ENCODE measurements around the gene NIM1K. TPM values are rescaled to one million over a fixed set of nuclear protein-coding genes. Genes with fewer than 3 reads are reported as not detected.
"Not testable (repeated sequence)": the region's sequence is repeated elsewhere in the genome, so short reads cannot be mapped to it uniquely, and the experiment has no call there.

Gene NIM1K
- polyA plus RNA-seq, 2 donors: 0.12 to 0.21 TPM

- Histone ChIP-seq H3K9me3 (ENCODE audit: control insufficient read depth in 2 of 2, insufficient read depth in 1 of 2, low read depth in 1 of 2, low read length in 1 of 2) (no peaks in the 10 kb centered on the region), H3K36me3 (ENCODE audit: control insufficient read depth in 2 of 2, insufficient read depth in 2 of 2, low read length in 1 of 2) (peaks cover 2 to 7% of the 10 kb centered on the region in 2 donors), H3K4me3 (ENCODE audit: low read depth in 1 of 2, low read length in 2 of 2) (no peak overlapping the region), H3K4me1 (ENCODE audit: control insufficient read depth in 2 of 2, insufficient read depth in 2 of 2, low read length in 1 of 2) (no peaks in the 10 kb centered on the region), H3K27ac (ENCODE audit: low read depth in 2 of 2, low read length in 1 of 2) (no peak overlapping the region), H3K27me3 (ENCODE audit: control insufficient read depth in 1 of 2, insufficient read depth in 2 of 2, low read length in 2 of 2) (no peaks in the 10 kb centered on the region)
- 93 to 97% methylated on average over 7 of the region's 7 CpGs for WGBS, 2 donors
Observed at GRCh38 chr5:43174586-43174985, 17.4 kb upstream of the NIM1K start.

GRCh38 chr5:43179836-43180235, 12.2 kb upstream of the NIM1K start:
- peaks cover 0 to under 1% of the 10 kb centered on the region in 2 donors for H3K36me3 ChIP-seq (ENCODE audit: control insufficient read depth in 2 of 2, insufficient read depth in 2 of 2, low read length in 1 of 2)
- no peaks in the 10 kb centered on the region for H3K4me1 ChIP-seq (ENCODE audit: control insufficient read depth in 2 of 2, insufficient read depth in 2 of 2, low read length in 1 of 2)
- WGBS, 2 donors: 88 to 92% methylated on average over 7 of the region's 7 CpGs

GRCh38 chr5:43182421-43182820, 9.6 kb upstream of the NIM1K start:
- 96 to 99% methylated on average over 10 of the region's 10 CpGs for WGBS, 2 donors
- Histone ChIP-seq H3K9me3 (ENCODE audit: control insufficient read depth in 2 of 2, insufficient read depth in 1 of 2, low read depth in 1 of 2, low read length in 1 of 2) (no peaks in the 10 kb centered on the region), H3K4me3 (ENCODE audit: low read depth in 1 of 2, low read length in 2 of 2) (no peak overlapping the region), H3K27me3 (ENCODE audit: control insufficient read depth in 1 of 2, insufficient read depth in 2 of 2, low read length in 2 of 2) (no peaks in the 10 kb centered on the region), H3K27ac (ENCODE audit: low read depth in 2 of 2, low read length in 1 of 2) (no peak overlapping the region), H3K4me1 (ENCODE audit: control insufficient read depth in 2 of 2, insufficient read depth in 2 of 2, low read length in 1 of 2) (no peaks in the 10 kb centered on the region), H3K36me3 (ENCODE audit: control insufficient read depth in 2 of 2, insufficient read depth in 2 of 2, low read length in 1 of 2) (no peaks in the 10 kb centered on the region)

More at GRCh38 chr5:43179836-43180235, 12.2 kb upstream of the NIM1K start:
- Histone ChIP-seq H3K27ac (ENCODE audit: low read depth in 2 of 2, low read length in 1 of 2) (no peak overlapping the region), H3K9me3 (ENCODE audit: control insufficient read depth in 2 of 2, insufficient read depth in 1 of 2, low read depth in 1 of 2, low read length in 1 of 2) (no peaks in the 10 kb centered on the region), H3K27me3 (ENCODE audit: control insufficient read depth in 1 of 2, insufficient read depth in 2 of 2, low read length in 2 of 2) (no peaks in the 10 kb centered on the region), H3K4me3 (ENCODE audit: low read depth in 1 of 2, low read length in 2 of 2) (no peak overlapping the region)

- H3K4me3 ChIP-seq (ENCODE audit: low read depth in 1 of 2, low read length in 2 of 2): not testable (repeated sequence)
Observed at GRCh38 chr5:43183101-43183500, 8.9 kb upstream of the NIM1K start.

DNA sequence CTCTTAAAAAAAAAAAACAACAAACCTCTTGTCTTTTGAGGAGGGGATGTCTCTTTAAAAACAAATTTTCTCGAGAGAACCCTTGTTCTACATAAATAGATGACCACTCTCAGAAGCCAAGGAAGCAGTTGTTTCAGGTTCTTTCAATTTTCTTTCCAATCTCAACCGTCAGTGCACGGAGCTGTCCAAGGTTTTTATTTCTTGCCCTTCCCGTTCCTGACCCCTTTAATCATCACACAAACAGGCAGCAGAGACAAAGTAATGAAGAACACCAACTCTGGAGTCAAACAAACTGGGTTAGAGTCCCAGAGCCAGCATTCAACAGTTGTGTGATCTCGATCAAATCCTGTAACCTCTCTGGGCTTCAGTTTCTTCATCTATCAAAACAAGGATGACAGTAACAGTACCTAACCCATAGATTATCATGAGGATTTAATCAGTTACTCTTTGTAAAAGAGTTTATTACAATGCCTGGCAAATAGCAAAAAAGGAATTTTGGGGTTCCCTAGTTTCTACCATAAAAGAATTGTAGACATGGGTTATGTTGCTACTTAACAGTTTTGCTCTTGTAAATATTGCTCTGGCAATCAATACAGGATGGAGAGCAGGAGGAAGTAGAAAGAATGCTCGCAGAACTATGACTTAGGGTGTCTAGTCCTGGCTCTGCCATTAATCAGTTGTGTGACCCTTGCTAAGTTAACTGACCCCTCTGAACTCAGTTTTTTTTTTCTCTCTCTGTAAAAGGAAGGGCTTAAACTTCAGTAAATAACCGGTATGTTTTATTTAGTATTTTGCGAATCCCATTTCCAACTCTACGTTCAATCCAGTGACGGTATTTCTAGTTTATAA, 1.0 kb upstream of the NIM1K start:
- WGBS, 2 donors: 29 to 38% methylated on average over 10 of the region's 10 CpGs
- H3K36me3 ChIP-seq (ENCODE audit: control insufficient read depth in 2 of 2, insufficient read depth in 2 of 2, low read length in 1 of 2): no peaks in the 10 kb centered on the region
- peaks cover 6 to 7% of the 10 kb centered on the region in 2 donors for H3K4me1 ChIP-seq (ENCODE audit: control insufficient read depth in 2 of 2, insufficient read depth in 2 of 2, low read length in 1 of 2)
- no peak overlapping the region for H3K27ac ChIP-seq (ENCODE audit: low read depth in 2 of 2, low read length in 1 of 2)
- H3K27me3 ChIP-seq (ENCODE audit: control insufficient read depth in 1 of 2, insufficient read depth in 2 of 2, low read length in 2 of 2): no peaks in the 10 kb centered on the region
- H3K4me3 ChIP-seq (ENCODE audit: low read depth in 1 of 2, low read length in 2 of 2): no peak overlapping the region
- H3K9me3 ChIP-seq (ENCODE audit: control insufficient read depth in 2 of 2, insufficient read depth in 1 of 2, low read depth in 1 of 2, low read length in 1 of 2): no peaks in the 10 kb centered on the region

More at GRCh38 chr5:43183101-43183500, 8.9 kb upstream of the NIM1K start:
- H3K27ac ChIP-seq (ENCODE audit: low read depth in 2 of 2, low read length in 1 of 2); H3K27me3 ChIP-seq (ENCODE audit: control insufficient read depth in 1 of 2, insufficient read depth in 2 of 2, low read length in 2 of 2); H3K4me1 ChIP-seq (ENCODE audit: control insufficient read depth in 2 of 2, insufficient read depth in 2 of 2, low read length in 1 of 2); H3K36me3 ChIP-seq (ENCODE audit: control insufficient read depth in 2 of 2, insufficient read depth in 2 of 2, low read length in 1 of 2); H3K9me3 ChIP-seq (ENCODE audit: control insufficient read depth in 2 of 2, insufficient read depth in 1 of 2, low read depth in 1 of 2, low read length in 1 of 2): not testable (repeated sequence)
- WGBS, 2 donors: 95% methylated on average over 11 of the region's 11 CpGs

GRCh38 chr5:43192558-43193180, 644 bp downstream of the NIM1K start:
- no peaks in the 10 kb centered on the region for H3K9me3 ChIP-seq (ENCODE audit: control insufficient read depth in 2 of 2, insufficient read depth in 1 of 2, low read depth in 1 of 2, low read length in 1 of 2)
- H3K4me3 ChIP-seq (ENCODE audit: low read depth in 1 of 2, low read length in 2 of 2): peak overlapping the region; percentile 44 to 53
- no peak overlapping the region for H3K27ac ChIP-seq (ENCODE audit: low read depth in 2 of 2, low read length in 1 of 2)
- H3K27me3 ChIP-seq (ENCODE audit: control insufficient read depth in 1 of 2, insufficient read depth in 2 of 2, low read length in 2 of 2): no peaks in the 10 kb centered on the region
- 1% methylated on average over 45 to 49 of the region's 49 CpGs for WGBS, 2 donors
- no peaks in the 10 kb centered on the region for H3K36me3 ChIP-seq (ENCODE audit: control insufficient read depth in 2 of 2, insufficient read depth in 2 of 2, low read length in 1 of 2)
- peaks cover 6 to 7% of the 10 kb centered on the region in 2 donors for H3K4me1 ChIP-seq (ENCODE audit: control insufficient read depth in 2 of 2, insufficient read depth in 2 of 2, low read length in 1 of 2)

DNA sequence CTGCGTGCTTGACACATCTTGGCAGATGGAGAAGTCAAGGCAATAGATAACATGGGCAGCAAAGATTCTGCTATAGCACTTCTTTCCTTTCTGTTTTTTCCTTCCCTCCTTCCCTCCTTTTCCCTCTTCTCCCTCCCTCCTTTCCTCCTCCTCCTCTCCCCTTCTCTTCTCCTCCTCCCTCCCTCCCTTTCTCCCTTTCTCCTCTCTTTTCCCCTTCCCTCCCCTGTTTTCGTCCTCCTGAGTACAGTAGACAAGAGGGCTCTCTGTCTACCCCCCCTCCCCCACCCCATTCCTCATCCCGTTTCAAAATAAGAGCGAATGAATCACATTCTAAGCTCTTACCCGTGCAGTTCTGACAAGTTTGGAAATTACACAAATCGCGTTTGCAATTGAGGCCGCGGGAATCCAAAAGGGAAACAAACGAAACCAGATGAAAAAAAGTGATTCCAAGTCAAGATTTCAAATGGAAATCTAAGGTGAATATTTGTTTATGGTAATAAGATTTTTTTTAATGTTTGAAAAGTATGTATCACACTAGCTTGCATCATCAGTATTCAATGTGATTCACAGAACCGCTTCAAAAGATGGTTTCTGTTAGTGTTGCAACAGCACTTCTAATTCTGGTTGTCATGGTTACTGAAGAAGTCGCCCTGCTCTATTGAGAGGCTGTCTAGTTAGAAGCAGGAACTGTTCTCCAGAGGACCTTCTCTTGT, 1.3 kb downstream of the NIM1K start:
- H3K27me3 ChIP-seq (ENCODE audit: control insufficient read depth in 1 of 2, insufficient read depth in 2 of 2, low read length in 2 of 2): no peaks in the 10 kb centered on the region
- 2 to 7% methylated on average over 12 of the region's 12 CpGs for WGBS, 2 donors
- no peaks in the 10 kb centered on the region for H3K36me3 ChIP-seq (ENCODE audit: control insufficient read depth in 2 of 2, insufficient read depth in 2 of 2, low read length in 1 of 2)
- H3K27ac ChIP-seq (ENCODE audit: low read depth in 2 of 2, low read length in 1 of 2): no peak overlapping the region
- peak overlapping the region; percentile 44 to 53 for H3K4me3 ChIP-seq (ENCODE audit: low read depth in 1 of 2, low read length in 2 of 2)
- peaks cover 6 to 7% of the 10 kb centered on the region in 2 donors for H3K4me1 ChIP-seq (ENCODE audit: control insufficient read depth in 2 of 2, insufficient read depth in 2 of 2, low read length in 1 of 2)
- no peaks in the 10 kb centered on the region for H3K9me3 ChIP-seq (ENCODE audit: control insufficient read depth in 2 of 2, insufficient read depth in 1 of 2, low read depth in 1 of 2, low read length in 1 of 2)

DNA sequence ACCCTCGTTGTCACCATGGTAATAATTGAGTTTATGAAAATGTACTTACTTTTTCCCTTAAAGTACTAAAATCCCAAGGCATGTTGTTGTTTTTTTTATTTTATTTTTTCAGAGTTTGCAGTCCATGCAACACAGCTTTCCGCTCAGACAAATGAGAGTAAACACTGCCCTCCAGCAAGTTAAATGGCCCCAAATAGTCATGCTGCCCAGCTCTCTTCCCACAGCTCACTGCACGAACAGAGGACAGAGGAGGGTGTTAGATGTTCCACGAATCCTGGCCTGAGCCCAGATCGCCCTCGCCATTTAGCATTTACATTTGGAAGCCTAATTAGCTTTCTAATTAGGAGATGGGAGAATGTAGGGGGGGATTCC, 1.9 kb downstream of the NIM1K start:
- Histone ChIP-seq H3K9me3 (ENCODE audit: control insufficient read depth in 2 of 2, insufficient read depth in 1 of 2, low read depth in 1 of 2, low read length in 1 of 2) (no peaks in the 10 kb centered on the region), H3K4me3 (ENCODE audit: low read depth in 1 of 2, low read length in 2 of 2) (no peak overlapping the region), H3K36me3 (ENCODE audit: control insufficient read depth in 2 of 2, insufficient read depth in 2 of 2, low read length in 1 of 2) (no peaks in the 10 kb centered on the region), H3K27me3 (ENCODE audit: control insufficient read depth in 1 of 2, insufficient read depth in 2 of 2, low read length in 2 of 2) (no peaks in the 10 kb centered on the region), H3K27ac (ENCODE audit: low read depth in 2 of 2, low read length in 1 of 2) (no peak overlapping the region), H3K4me1 (ENCODE audit: control insufficient read depth in 2 of 2, insufficient read depth in 2 of 2, low read length in 1 of 2) (peaks cover 6 to 7% of the 10 kb centered on the region in 2 donors)
- 42 to 48% methylated on average over 6 of the region's 6 CpGs for WGBS, 2 donors

DNA sequence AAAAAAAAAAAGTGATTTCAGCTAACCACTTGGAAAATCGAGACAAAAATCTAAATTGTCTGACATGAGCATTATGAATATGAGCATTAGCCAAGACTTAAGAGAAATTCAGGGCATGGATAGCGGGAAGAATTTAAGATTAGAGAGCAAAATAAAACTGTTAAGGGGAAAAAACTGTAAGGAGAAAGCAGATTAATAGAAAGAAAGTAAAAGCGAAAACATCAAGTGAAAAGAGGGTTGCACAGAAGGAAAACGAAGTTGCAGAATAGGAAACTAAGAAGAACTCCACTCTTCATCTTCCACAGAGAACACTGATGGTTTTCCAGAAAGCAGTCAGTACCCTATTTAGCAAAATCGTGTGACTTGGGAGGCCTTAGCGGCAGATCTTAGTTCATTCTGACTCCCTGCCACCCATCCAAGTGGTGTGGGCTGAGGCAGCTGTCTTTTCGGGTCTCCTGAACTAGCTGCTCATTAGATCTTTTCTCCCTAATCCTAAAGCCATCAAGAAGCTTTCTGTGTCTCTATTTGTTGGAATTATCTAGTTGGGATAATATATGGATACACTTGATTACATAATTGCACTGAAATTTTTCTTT, 3.7 kb downstream of the NIM1K start:
- Histone ChIP-seq H3K9me3 (ENCODE audit: control insufficient read depth in 2 of 2, insufficient read depth in 1 of 2, low read depth in 1 of 2, low read length in 1 of 2) (no peaks in the 10 kb centered on the region), H3K4me1 (ENCODE audit: control insufficient read depth in 2 of 2, insufficient read depth in 2 of 2, low read length in 1 of 2) (peaks cover 6 to 7% of the 10 kb centered on the region in 2 donors), H3K36me3 (ENCODE audit: control insufficient read depth in 2 of 2, insufficient read depth in 2 of 2, low read length in 1 of 2) (no peaks in the 10 kb centered on the region), H3K27ac (ENCODE audit: low read depth in 2 of 2, low read length in 1 of 2) (no peak overlapping the region), H3K4me3 (ENCODE audit: low read depth in 1 of 2, low read length in 2 of 2) (no peak overlapping the region), H3K27me3 (ENCODE audit: control insufficient read depth in 1 of 2, insufficient read depth in 2 of 2, low read length in 2 of 2) (no peaks in the 10 kb centered on the region)
- WGBS, 2 donors: 83 to 84% methylated on average over 7 of the region's 7 CpGs

Measured in esophagus (tissue), 2 donors.